Measurements from ENCODE around the gene PTGFR.

The PTGFR gene

DNA sequence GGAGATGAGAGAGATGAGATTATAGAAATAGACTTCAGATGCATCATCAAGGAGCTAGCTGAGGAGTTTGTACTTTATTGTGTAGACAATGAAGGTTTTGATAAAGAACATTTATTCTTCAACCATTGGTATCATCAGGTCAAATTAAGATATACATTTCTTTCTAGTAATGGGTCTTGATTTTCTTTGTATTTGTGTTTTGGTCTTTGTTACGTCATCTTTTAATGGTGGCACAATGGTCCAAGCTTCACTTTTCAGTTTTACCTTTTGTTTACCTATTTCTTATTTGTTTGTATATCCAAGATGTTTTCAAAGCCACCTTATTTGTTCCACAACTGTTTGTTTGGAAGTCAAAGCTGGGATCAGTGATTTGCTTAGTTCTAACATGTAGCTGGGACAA lies 44.5 kb downstream of the PTGFR start:
- TF ChIP-seq, protein P1, sequence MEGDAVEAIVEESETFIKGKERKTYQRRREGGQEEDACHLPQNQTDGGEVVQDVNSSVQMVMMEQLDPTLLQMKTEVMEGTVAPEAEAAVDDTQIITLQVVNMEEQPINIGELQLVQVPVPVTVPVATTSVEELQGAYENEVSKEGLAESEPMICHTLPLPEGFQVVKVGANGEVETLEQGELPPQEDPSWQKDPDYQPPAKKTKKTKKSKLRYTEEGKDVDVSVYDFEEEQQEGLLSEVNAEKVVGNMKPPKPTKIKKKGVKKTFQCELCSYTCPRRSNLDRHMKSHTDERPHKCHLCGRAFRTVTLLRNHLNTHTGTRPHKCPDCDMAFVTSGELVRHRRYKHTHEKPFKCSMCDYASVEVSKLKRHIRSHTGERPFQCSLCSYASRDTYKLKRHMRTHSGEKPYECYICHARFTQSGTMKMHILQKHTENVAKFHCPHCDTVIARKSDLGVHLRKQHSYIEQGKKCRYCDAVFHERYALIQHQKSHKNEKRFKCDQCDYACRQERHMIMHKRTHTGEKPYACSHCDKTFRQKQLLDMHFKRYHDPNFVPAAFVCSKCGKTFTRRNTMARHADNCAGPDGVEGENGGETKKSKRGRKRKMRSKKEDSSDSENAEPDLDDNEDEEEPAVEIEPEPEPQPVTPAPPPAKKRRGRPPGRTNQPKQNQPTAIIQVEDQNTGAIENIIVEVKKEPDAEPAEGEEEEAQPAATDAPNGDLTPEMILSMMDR (IDR thresholded peaks at IDR 0.05; ENCODE audit: insufficient read depth, low read depth, low read length, missing control alignments) = no peak
- no peak overlapping the region for H3K4me3 ChIP-seq (ENCODE audit: low read length)
- DNase-seq (ENCODE audit: low read depth) = no peak

DNA sequence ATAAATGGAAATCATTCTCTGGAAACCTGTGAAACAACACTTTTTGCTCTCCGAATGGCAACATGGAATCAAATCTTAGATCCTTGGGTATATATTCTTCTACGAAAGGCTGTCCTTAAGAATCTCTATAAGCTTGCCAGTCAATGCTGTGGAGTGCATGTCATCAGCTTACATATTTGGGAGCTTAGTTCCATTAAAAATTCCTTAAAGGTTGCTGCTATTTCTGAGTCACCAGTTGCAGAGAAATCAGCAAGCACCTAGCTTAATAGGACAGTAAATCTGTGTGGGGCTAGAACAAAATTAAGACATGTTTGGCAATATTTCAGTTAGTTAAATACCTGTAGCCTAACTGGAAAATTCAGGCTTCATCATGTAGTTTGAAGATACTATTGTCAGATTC lies 45.7 kb downstream of the PTGFR start:
- TF ChIP-seq, protein P1 (IDR thresholded peaks at IDR 0.05; ENCODE audit: insufficient read depth, low read depth, low read length, missing control alignments) = no peak
- no peak overlapping the region for H3K4me3 ChIP-seq (ENCODE audit: low read length)
- peak; percentile 41 for DNase-seq (ENCODE audit: low read depth)

DNA sequence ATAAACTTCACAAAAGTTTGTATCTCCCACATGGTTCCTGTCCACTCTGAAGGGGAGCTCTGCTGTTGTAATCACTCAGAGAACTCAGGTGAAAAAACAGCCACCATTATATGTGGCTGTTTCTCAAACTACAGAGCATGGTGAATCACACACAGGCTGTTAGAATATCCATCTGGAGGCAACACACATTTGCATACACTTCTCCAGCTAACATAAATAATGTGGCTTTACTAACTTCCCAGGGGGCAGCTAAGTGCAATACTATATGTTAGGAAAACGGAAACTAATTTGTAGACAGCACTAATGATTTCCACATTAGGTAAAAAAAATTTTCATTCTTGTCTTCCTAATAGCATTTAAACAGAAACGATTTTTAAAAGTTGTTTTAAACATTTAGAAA lies 49.3 kb downstream of the PTGFR start:
- DNase-seq (ENCODE audit: low read depth) = peak; percentile 13
- no peak overlapping the region for H3K4me3 ChIP-seq (ENCODE audit: low read length)
- TF ChIP-seq, protein P1 (IDR thresholded peaks at IDR 0.05; ENCODE audit: insufficient read depth, low read depth, low read length, missing control alignments) = no peak

DNA sequence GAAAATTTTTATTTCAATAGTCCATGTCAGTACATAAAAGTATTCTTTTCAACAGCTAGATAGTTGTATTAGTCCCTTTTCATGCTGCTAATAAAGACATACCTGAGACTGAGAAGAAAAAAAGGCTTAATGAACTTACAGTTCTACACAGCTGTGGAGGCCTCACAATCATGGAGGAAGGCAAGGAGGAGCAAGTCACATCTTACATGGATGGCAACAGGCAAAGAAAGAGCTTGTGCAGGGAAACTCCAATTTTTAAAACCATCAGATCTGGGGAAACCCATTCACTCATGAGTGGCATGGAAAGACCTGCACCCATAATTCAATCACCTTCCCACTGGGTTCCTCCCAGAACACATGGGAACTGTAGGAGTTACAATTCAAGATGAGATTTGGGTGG lies 50.7 kb downstream of the PTGFR start:
- no peak overlapping the region for H3K4me3 ChIP-seq (ENCODE audit: low read length)
- TF ChIP-seq, protein P1 (IDR thresholded peaks at IDR 0.05; ENCODE audit: insufficient read depth, low read depth, low read length, missing control alignments) = no peak
- DNase-seq (ENCODE audit: low read depth) = no peak

DNA sequence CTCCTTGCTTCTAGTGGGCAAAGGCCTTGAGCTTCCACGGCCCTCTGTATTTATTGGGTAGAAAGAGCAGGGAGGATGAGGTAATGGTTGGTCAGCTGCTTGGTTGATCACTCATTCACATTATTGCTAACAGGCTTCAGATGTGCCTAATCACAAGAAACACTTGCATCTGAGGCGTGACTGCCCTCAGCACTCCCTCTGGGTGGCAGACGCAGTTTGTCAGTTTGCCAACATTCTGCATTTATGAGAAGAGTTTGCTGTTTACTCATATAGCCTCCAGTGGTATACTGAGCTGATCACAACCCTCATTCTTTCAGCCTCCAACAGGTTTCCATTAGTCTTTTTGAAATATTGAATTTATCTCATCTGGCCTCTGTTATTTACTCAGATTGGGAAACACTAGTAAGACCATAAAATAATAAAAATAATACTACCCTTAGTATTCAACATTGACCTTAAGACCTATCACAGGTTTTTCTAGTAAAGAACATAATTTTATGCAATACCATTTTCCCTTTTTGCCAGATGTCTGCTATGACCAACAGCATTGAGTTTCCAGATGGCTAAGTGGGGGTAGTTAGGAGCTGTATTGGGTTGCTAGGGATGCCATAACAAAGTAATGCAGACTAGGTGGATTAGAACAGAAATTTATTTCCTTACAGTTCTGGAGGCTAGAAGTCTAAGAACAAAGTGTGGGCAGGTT lies 53.3 kb downstream of the PTGFR start:
- H3K4me3 ChIP-seq (ENCODE audit: low read length) = no peak overlapping the region
- TF ChIP-seq, protein P1 (IDR thresholded peaks at IDR 0.05; ENCODE audit: insufficient read depth, low read depth, low read length, missing control alignments) = no peak
- peak; percentile 80 for DNase-seq (ENCODE audit: low read depth)

DNA sequence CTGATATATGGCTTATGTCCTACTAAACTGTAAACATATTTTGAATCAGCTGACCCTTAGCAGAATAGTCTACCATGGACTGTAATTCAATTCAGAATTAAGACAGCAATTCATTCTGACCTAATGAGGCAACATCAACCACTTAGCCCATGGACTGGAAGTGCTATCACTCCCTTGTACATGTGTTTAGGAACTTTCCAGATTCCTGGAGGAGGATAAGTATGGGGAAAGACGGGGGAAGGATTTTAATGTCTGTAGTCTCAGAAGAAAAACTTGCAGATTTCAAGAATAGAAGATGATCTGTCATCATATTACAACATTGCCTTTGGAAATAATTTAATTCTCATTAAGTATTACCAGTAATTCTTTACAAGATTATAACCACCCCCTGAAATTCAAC lies 56.3 kb downstream of the PTGFR start:
- DNase-seq (ENCODE audit: low read depth) = no peak
- no peak overlapping the region for H3K4me3 ChIP-seq (ENCODE audit: low read length)
- TF ChIP-seq, protein P1 (IDR thresholded peaks at IDR 0.05; ENCODE audit: insufficient read depth, low read depth, low read length, missing control alignments) = no peak

DNA sequence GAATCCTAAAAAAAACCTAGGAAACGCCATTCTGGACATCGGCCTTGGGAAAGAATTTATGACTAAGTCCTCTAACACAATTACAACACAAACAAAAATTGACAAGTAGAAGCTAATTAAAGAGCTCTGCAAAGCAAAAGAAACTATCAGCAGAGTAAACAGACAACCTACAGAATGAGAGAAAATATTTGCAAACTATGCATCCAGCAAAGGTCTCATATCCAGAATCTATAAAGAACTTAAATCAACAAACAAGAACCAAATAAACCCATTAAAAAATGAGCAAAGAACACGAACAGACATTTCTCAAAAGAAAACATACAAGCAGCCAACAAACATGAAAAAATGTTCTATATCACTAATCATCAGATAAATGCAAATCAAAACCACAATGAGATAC lies 58.6 kb downstream of the PTGFR start:
- TF ChIP-seq, protein P1 (IDR thresholded peaks at IDR 0.05; ENCODE audit: insufficient read depth, low read depth, low read length, missing control alignments) = no peak
- no peak for DNase-seq (ENCODE audit: low read depth)
- no peak overlapping the region for H3K4me3 ChIP-seq (ENCODE audit: low read length)

Measured in epithelial cell of esophagus (primary cell).